ENCODE measurements around the gene EEF2K. TPM values are rescaled to one million over a fixed set of nuclear protein-coding genes. Genes with fewer than 3 reads are reported as not detected.

EEF2K gene
- polyA plus RNA-seq, 2 donors = 4.6 to 6.9 TPM

DNA sequence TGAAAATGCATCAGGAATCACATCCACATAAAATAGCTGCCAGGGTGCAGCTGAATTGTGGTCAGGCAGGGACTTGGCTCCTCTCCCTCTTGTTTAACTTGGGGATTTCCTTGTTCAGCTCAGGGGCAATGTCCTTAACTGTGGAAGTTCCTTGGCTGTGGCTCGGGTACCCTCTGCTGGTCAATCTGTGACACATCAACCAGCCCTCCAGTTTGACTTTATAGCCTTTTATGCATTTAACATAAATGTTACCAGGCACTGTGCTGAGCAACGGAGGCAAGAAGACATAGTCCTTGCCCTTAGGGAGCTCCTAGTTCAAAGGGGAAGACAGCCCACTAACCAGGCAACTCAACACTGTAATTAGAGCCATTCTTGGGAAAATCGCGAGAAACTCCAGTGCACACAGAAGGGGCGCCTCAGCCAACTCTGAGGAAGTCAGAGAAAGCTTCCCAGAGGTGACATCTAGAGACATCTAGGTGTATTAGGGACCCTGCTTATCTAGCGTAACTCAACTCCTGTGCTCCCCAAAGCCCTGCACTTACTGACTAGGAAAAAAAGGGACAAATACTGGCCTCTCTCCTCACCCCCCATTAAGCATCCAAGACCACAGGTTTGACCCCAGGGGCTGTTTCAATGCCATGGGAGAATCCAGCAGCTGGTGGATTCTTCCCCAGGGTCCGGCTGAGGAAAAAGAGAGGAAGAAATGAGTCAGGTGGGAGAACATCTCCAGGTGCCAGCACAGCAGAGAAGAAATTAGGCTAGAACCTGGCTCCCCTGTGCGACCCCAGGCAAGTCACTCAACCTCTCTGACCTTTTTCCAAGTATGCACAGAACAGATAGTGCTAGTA is 17.3 kb upstream of the EEF2K start:
- Histone ChIP-seq H3K9me3 (ENCODE audit: control insufficient read depth in 2 of 2, insufficient read depth in 1 of 2, low read depth in 1 of 2, low read length in 1 of 2) (no peaks in the 10 kb centered on the region), H3K27me3 (ENCODE audit: control insufficient read depth in 1 of 2, insufficient read depth in 2 of 2, low read length in 2 of 2) (no peaks in the 10 kb centered on the region), H3K36me3 (ENCODE audit: control insufficient read depth in 2 of 2, insufficient read depth in 2 of 2, low read length in 1 of 2) (no peaks in the 10 kb centered on the region), H3K4me1 (ENCODE audit: control insufficient read depth in 2 of 2, insufficient read depth in 2 of 2, low read length in 1 of 2) (peaks cover 2% of the 10 kb centered on the region in 2 donors), H3K4me3 (ENCODE audit: low read depth in 1 of 2, low read length in 2 of 2) (no peak overlapping the region), H3K27ac (ENCODE audit: low read depth in 2 of 2, low read length in 1 of 2) (peak overlapping the region; percentile 92 to 99)
- 30 to 34% methylated on average over 8 of the region's 8 CpGs for WGBS, 2 donors

DNA sequence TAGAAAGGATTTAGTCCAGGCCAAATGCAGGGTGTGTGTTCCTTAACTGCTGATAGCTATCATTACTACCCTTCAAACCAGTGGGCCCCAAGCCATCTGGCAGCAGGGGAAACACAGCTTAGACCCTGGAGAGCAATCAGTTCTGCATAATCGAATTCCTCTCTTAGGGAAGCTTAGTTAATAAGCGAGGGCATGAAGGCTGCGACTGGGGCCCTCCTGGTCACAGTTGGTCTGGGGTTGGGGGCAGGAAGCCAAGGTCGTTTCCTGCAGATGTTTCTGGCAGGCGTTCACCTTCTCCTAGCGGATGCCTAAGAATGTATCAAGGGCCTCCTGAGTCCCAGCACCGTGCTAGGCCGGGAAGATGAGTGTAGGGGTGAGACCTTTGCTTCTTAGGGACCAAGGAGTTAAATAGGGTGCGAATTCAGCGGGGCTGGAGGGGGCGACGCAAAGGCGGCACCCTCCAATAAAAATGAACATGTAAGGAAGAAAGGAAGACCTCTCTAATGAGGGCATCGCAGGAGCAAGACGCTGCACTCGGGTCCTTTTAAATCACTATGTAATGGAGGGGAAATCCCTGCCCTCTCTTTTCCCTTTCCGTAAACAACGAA is 16.5 kb upstream of the EEF2K start:
- no peaks in the 10 kb centered on the region for H3K36me3 ChIP-seq (ENCODE audit: control insufficient read depth in 2 of 2, insufficient read depth in 2 of 2, low read length in 1 of 2)
- 2% methylated on average over 18 of the region's 18 CpGs for WGBS, 2 donors
- no peaks in the 10 kb centered on the region for H3K27me3 ChIP-seq (ENCODE audit: control insufficient read depth in 1 of 2, insufficient read depth in 2 of 2, low read length in 2 of 2)
- peak overlapping the region; percentile 66 to 76 for H3K4me3 ChIP-seq (ENCODE audit: low read depth in 1 of 2, low read length in 2 of 2)
- peaks cover 2% of the 10 kb centered on the region in 2 donors for H3K4me1 ChIP-seq (ENCODE audit: control insufficient read depth in 2 of 2, insufficient read depth in 2 of 2, low read length in 1 of 2)
- H3K27ac ChIP-seq (ENCODE audit: low read depth in 2 of 2, low read length in 1 of 2) = peak overlapping the region; percentile 92 to 99
- no peaks in the 10 kb centered on the region for H3K9me3 ChIP-seq (ENCODE audit: control insufficient read depth in 2 of 2, insufficient read depth in 1 of 2, low read depth in 1 of 2, low read length in 1 of 2)

DNA sequence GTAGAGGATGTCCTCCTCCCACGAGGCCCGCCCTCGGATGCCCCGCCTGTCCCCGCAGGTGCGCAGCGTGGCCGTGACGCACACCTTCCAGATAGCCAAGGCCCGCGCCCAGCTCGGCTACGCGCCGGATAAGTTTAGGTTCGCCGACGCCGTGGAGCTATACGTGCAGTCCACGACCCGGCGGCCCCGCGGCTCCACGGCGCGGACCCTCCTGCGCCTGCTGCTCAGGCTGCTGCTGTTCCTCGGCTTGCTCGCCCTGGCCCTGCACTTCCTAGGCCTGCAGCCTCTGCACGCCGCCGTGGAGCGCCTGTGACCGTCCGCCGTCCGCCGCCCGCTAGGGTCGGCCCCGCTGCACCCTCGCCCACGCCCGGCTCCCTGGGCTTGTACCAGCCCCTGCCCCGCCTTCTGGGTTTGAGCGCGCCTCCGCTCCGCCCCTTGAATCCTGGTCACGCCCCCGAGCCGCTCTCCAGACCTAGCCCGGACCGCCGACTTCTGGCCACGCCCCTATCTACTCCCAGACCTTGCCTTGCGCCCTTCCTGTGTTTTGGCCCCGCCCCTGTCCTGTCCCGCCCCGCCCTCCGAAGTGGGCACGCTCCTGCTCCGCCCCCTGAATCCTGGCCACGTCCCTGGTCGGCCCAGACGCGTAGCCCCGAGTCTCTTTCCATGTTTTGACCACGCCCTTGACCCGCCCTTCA is 15.8 kb upstream of the EEF2K start:
- Histone ChIP-seq H3K4me1 (ENCODE audit: control insufficient read depth in 2 of 2, insufficient read depth in 2 of 2, low read length in 1 of 2) (peaks cover 2% of the 10 kb centered on the region in 2 donors), H3K27me3 (ENCODE audit: control insufficient read depth in 1 of 2, insufficient read depth in 2 of 2, low read length in 2 of 2) (no peaks in the 10 kb centered on the region), H3K9me3 (ENCODE audit: control insufficient read depth in 2 of 2, insufficient read depth in 1 of 2, low read depth in 1 of 2, low read length in 1 of 2) (no peaks in the 10 kb centered on the region), H3K27ac (ENCODE audit: low read depth in 2 of 2, low read length in 1 of 2) (peak overlapping the region; percentile 92 to 99), H3K36me3 (ENCODE audit: control insufficient read depth in 2 of 2, insufficient read depth in 2 of 2, low read length in 1 of 2) (no peaks in the 10 kb centered on the region), H3K4me3 (ENCODE audit: low read depth in 1 of 2, low read length in 2 of 2) (peak overlapping the region; percentile 66 to 76)
- WGBS, 2 donors = 0 to 1% methylated on average over 72 of the region's 72 CpGs

DNA sequence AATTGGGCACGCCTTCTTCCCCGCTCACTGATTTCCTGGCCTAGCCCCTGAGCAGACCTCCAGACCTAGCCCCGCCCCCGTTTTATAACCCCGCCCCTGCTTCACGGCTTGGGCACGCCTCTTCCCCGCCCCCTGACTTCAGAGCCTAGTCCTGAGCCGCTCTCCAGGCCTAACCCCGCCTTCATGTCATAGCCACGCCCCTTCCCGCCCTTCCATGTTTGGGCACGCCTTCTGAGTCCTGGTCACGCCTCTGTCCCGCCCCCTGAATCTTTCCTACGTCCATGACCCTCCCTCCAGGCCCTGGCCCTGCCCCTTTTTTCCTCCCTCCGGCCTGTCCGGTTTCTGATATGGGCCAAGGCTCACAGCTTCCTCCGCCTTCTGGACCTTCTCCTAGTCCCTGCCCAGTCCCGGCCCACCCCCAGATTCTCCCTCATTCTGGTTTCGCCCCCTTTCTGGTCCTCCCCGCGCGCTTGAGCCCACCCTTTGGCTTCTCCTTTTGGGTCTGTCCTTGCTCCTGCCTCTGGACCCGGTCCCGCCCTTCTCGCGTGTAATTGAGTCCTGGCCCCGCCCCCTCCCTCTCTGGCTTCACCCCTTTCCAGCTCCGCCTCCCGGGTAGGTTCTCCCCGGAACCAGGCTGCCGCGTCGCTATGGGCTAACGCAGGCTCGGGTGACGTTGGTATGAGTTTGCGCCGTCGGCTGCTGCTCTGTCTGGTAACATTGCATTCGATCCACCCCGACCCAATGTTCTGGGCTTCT is 15.1 kb upstream of the EEF2K start:
- peak overlapping the region; percentile 92 to 99 for H3K27ac ChIP-seq (ENCODE audit: low read depth in 2 of 2, low read length in 1 of 2)
- no peaks in the 10 kb centered on the region for H3K27me3 ChIP-seq (ENCODE audit: control insufficient read depth in 1 of 2, insufficient read depth in 2 of 2, low read length in 2 of 2)
- peaks cover 2% of the 10 kb centered on the region in 2 donors for H3K4me1 ChIP-seq (ENCODE audit: control insufficient read depth in 2 of 2, insufficient read depth in 2 of 2, low read length in 1 of 2)
- peak overlapping the region; percentile 47 to 66 for H3K4me3 ChIP-seq (ENCODE audit: low read depth in 1 of 2, low read length in 2 of 2)
- no peaks in the 10 kb centered on the region for H3K9me3 ChIP-seq (ENCODE audit: control insufficient read depth in 2 of 2, insufficient read depth in 1 of 2, low read depth in 1 of 2, low read length in 1 of 2)
- no peaks in the 10 kb centered on the region for H3K36me3 ChIP-seq (ENCODE audit: control insufficient read depth in 2 of 2, insufficient read depth in 2 of 2, low read length in 1 of 2)
- 0 to 1% methylated on average over 43 of the region's 43 CpGs for WGBS, 2 donors

DNA sequence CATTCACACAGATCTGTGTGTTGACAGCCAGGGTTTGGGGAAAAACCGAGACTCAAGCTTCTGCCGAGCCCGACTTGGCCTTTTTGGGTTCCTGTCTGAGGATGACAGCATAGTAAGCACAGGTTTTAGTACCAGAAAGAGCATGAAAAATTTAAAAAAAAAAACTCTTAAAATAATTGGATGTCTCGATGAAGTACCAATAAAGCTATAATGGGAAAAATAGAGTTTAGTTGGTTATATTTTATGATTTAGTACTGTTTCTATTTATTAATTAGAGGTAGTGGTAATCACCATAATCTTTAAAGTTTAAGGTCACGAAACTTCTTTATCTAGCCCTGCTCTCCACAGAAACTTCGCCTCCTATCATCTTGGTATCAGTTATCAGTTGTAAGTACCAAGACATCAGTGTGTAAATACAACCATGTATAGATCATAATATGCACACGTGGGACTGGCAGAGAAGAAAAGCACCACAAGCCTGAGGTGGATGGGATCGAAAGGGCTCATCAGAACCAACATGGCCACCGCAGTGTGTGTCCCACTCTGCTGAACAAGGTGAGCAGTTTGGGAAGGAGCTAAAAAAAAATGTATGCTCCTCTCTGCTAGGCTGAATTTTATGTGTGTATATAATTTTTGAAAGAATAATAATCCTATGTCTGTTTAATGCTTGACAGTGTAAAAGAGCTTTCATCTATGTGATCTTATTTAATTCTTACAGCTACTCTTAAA is 14.4 kb upstream of the EEF2K start:
- H3K36me3 ChIP-seq (ENCODE audit: control insufficient read depth in 2 of 2, insufficient read depth in 2 of 2, low read length in 1 of 2) = no peaks in the 10 kb centered on the region
- peak overlapping the region; percentile 92 to 99 for H3K27ac ChIP-seq (ENCODE audit: low read depth in 2 of 2, low read length in 1 of 2)
- H3K4me1 ChIP-seq (ENCODE audit: control insufficient read depth in 2 of 2, insufficient read depth in 2 of 2, low read length in 1 of 2) = peaks cover 2% of the 10 kb centered on the region in 2 donors
- no peaks in the 10 kb centered on the region for H3K9me3 ChIP-seq (ENCODE audit: control insufficient read depth in 2 of 2, insufficient read depth in 1 of 2, low read depth in 1 of 2, low read length in 1 of 2)
- H3K27me3 ChIP-seq (ENCODE audit: control insufficient read depth in 1 of 2, insufficient read depth in 2 of 2, low read length in 2 of 2) = no peaks in the 10 kb centered on the region
- H3K4me3 ChIP-seq (ENCODE audit: low read depth in 1 of 2, low read length in 2 of 2) = peak overlapping the region; percentile 47 to 49
- whole genome bisulfite sequencing, 2 donors = 8 to 13% methylated on average over 9 of the region's 9 CpGs

DNA sequence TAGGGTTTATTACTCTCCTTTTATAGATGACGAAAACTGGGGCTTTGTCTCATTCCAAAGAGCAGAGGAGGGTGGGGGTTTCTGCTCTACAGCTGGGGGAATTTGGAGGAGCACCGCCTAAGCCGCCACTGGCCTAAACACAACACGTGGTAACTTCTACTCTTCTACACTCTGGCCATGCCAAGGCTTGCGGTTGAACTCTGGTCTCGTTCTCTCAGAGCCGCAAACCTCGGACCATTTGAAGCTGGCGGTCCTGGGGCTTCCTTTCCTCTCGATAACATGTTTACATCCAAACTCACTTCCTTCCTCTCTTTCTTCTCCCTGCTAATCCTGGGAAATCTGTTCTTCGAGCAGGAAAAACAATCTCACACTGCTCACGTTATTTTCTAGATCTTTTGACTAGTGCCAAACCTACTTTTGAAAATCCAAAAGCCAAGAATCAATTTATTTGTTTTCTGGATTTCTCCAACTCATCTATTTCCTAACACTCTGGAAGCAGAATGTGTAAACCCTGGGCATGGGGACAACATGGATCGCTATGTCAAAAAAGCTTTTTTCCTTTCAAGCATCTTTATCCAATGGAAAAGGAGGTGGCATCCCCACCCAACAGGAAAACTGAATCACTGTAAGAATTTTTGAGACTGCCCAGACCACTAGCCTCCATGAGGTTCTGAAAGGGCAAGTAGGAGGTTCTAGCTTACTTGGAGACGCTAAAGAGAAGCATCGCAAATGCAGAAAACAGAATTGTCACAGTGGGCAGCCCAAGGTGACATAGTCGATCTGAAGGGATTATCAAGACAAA is 13.6 kb upstream of the EEF2K start:
- H3K36me3 ChIP-seq (ENCODE audit: control insufficient read depth in 2 of 2, insufficient read depth in 2 of 2, low read length in 1 of 2) = no peaks in the 10 kb centered on the region
- 19 to 25% methylated on average over 16 of the region's 16 CpGs for WGBS, 2 donors

DNA sequence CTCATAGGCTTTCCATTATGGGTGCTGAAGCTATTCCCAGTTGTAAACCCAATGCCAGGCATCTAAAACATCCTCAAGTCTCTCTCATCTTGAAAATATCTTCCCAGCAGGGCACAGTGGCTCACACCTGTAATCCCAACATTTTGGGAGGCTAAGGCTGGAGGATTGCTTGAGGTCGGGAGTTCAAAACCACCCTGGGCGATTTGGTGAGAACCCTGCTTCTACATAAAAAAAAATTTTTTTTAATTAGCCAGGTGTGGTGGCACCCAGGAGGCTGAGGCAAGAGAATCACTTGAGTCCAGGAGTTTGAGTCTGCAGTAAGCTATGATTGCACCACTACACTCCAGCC is 13.0 kb upstream of the EEF2K start:
- WGBS, 2 donors = 90% methylated on average over 2 of the region's 2 CpGs
- H3K9me3 ChIP-seq (ENCODE audit: control insufficient read depth in 2 of 2, insufficient read depth in 1 of 2, low read depth in 1 of 2, low read length in 1 of 2) = no peaks in the 10 kb centered on the region
- no peak overlapping the region for H3K4me3 ChIP-seq (ENCODE audit: low read depth in 1 of 2, low read length in 2 of 2)
- no peaks in the 10 kb centered on the region for H3K27me3 ChIP-seq (ENCODE audit: control insufficient read depth in 1 of 2, insufficient read depth in 2 of 2, low read length in 2 of 2)
- peak overlapping the region; percentile 58 to 86 for H3K27ac ChIP-seq (ENCODE audit: low read depth in 2 of 2, low read length in 1 of 2)
- peaks cover 2% of the 10 kb centered on the region in 2 donors for H3K4me1 ChIP-seq (ENCODE audit: control insufficient read depth in 2 of 2, insufficient read depth in 2 of 2, low read length in 1 of 2)
- H3K36me3 ChIP-seq (ENCODE audit: control insufficient read depth in 2 of 2, insufficient read depth in 2 of 2, low read length in 1 of 2) = no peaks in the 10 kb centered on the region

More for the DNA sequence above, 13.6 kb upstream of the EEF2K start:
- H3K27ac ChIP-seq (ENCODE audit: low read depth in 2 of 2, low read length in 1 of 2) = peak overlapping the region; percentile 78 to 86
- no peaks in the 10 kb centered on the region for H3K9me3 ChIP-seq (ENCODE audit: control insufficient read depth in 2 of 2, insufficient read depth in 1 of 2, low read depth in 1 of 2, low read length in 1 of 2)
- no peaks in the 10 kb centered on the region for H3K27me3 ChIP-seq (ENCODE audit: control insufficient read depth in 1 of 2, insufficient read depth in 2 of 2, low read length in 2 of 2)
- H3K4me3 ChIP-seq (ENCODE audit: low read depth in 1 of 2, low read length in 2 of 2) = peak overlapping the region in 1 of 2 donors; percentile 49
- peaks cover 2% of the 10 kb centered on the region in 2 donors for H3K4me1 ChIP-seq (ENCODE audit: control insufficient read depth in 2 of 2, insufficient read depth in 2 of 2, low read length in 1 of 2)

DNA sequence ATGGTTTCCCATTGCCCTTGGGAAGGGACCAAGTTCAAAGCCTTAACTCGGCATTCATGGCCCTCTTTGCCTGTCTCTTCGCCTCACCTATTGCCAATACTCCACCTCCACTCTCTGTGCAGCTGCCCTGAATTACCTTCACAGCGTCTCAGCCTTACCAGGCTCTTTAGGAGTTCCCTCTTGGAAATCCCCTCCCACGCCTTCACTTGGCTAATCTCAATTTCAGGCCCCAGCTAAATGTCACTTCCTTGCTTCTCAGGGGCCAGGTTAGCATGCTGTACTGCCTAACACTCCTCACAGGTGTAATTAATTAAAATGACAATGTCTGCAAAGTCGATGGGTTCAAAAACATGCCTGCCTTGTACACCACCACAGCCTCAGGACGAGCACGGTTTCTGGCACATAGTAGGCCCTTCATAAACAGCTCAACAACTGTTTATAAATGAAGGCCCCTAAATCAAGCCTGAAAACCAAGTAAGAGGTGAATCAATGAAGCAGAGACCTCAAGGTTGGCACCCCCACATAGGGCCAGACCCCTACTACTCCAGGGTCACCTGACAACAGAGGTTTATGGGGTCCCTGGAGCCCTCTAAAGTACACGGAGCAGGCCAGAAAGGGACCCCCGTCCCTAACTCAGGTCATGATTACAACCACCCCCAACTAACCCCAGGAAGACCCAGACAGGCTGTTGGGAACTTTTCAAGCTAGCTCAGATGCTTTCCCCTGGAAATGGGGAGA is 11.2 kb upstream of the EEF2K start:
- Histone ChIP-seq H3K36me3 (ENCODE audit: control insufficient read depth in 2 of 2, insufficient read depth in 2 of 2, low read length in 1 of 2) (no peaks in the 10 kb centered on the region), H3K9me3 (ENCODE audit: control insufficient read depth in 2 of 2, insufficient read depth in 1 of 2, low read depth in 1 of 2, low read length in 1 of 2) (no peaks in the 10 kb centered on the region)
- WGBS, 2 donors = 65 to 69% methylated on average over 9 of the region's 9 CpGs

More for the DNA sequence above, 11.2 kb upstream of the EEF2K start:
- peak overlapping the region; percentile 36 for H3K27ac ChIP-seq (ENCODE audit: low read depth in 2 of 2, low read length in 1 of 2)
- no peaks in the 10 kb centered on the region for H3K27me3 ChIP-seq (ENCODE audit: control insufficient read depth in 1 of 2, insufficient read depth in 2 of 2, low read length in 2 of 2)
- no peaks in the 10 kb centered on the region for H3K4me1 ChIP-seq (ENCODE audit: control insufficient read depth in 2 of 2, insufficient read depth in 2 of 2, low read length in 1 of 2)
- no peak overlapping the region for H3K4me3 ChIP-seq (ENCODE audit: low read depth in 1 of 2, low read length in 2 of 2)
